Heart right ventricle (tissue), 16 donors: ENCODE data around the gene TAGLN3. TPM values are rescaled to one million over a fixed set of nuclear protein-coding genes. Genes with fewer than 3 reads are reported as not detected.

ENCODE experiments used
- ATAC-seq, 8 donors: fragments of 200-7000 bp; cut with Tn5 transposase; one replicate each; pipeline ENCODE4 v1.9.1; 2020; ENCODE audit warnings: mild to moderate bottlenecking in 8 of 8, moderate library complexity in 8 of 8, moderate number of reproducible peaks in 1 of 8
- DNase-seq, 2 donors: peaks; one replicate each; pipeline ENCODE4 v3.0.0-alpha.2; 2020
- H3K27ac ChIP-seq, 10 donors: fragments of 200-600 bp; sonication (generic) in 2 of 10; one replicate each; pipeline versions ENCODE4 v1.5.0 to v1.8.0; 2020 to 2022; ENCODE audit warnings: mild to moderate bottlenecking in 3 of 10
- H3K27me3 ChIP-seq, 7 donors: fragments of 200-600 bp; one replicate each; pipeline ENCODE4 v1.8.0; 2021 to 2022; ENCODE audit warnings: mild to moderate bottlenecking in 2 of 7
- H3K36me3 ChIP-seq, 9 donors: fragments of 200-600 bp; sonication (generic) in 1 of 9; one replicate each; pipeline versions ENCODE4 v1.5.0 to v1.8.0; 2020 to 2022; ENCODE audit warnings: mild to moderate bottlenecking in 2 of 9
- H3K4me1 ChIP-seq, 9 donors: fragments of 200-600 bp; sonication (generic) in 1 of 9; one replicate each; pipeline versions ENCODE4 v1.5.0 to v1.8.0; 2020 to 2022; ENCODE audit warnings: mild to moderate bottlenecking in 4 of 9
- H3K4me3 ChIP-seq, 10 donors: fragments of 200-600 bp; sonication (generic) in 2 of 10; one replicate each; pipeline versions ENCODE4 v1.5.0 to v1.8.0; 2020 to 2022; ENCODE audit warnings: mild to moderate bottlenecking in 7 of 10, moderate library complexity in 2 of 10
- H3K9me3 ChIP-seq, 11 donors: fragments of 200-600 bp in 10 of 11; sonication (generic) in 2 of 11; one replicate each; pipeline versions ENCODE4 v1.5.0 to v1.8.0; 2013 to 2022; ENCODE audit warnings: mild to moderate bottlenecking in 2 of 11, control low read depth in 1 of 11, moderate library complexity in 1 of 11
- WGBS, 2 donors: extraction: QIAGEN DNeasy Blood & Tissue Kit; methylation state at CpG; one replicate each; pipeline ENCODE4 v1.1.7; 2013; ENCODE audit warnings: inconsistent platforms in 1 of 2; 5-methylcytosine and 5-hydroxymethylcytosine counted together
- intact Hi-C, 10 donors: fragments of 100-400 bp; cut with DNase I; formaldehyde crosslinking; loops; one replicate each; pipeline versions ENCODE4 v1.11.1 to v1.14.2; 2022
- polyA plus RNA-seq, 2 donors: library from polyadenylated mRNA; stranded (reverse); fragments of 200-250 nt; gene quantifications; one replicate each; pipeline ENCODE4 v1.2.3, GENCODE V29; 2013
- total RNA-seq, 10 donors: library from RNA; stranded (reverse); fragmentation: NEBNext Ultra II Directional in 3 of 10; extraction: Animal tissue kit (Norgen Biotek cat#: 25700) in 3 of 10; gene quantifications; one replicate each; pipeline versions ENCODE4 v1.2.1 to v1.2.4, GENCODE V29; 2021 to 2023
- TF ChIP-seq, protein P1 (sequence below), 9 donors: fragments of 200-600 bp; sonication (generic) in 2 of 9; IDR thresholded peaks; one replicate each; pipeline versions ENCODE4 v1.5.0 to v1.8.0; 2021 to 2022; ENCODE audit warnings: antibody characterized with exemption in 9 of 9, mild to moderate bottlenecking in 5 of 9, moderate library complexity in 1 of 9
- donor health status: Arrhythmogenic right ventricular cardiomyopathy.
- donor health status: ischemic (EF 13 %, LVEDD 7.1; RV severe dilation, severe dysfunction).
- donor health status: healthy with polysubstance abuse.
- donor health status: DM: no; HTN: yes; CAD: no.
- donor health status: DM: no; HTN: no; CAD: no.
- donor health status: ischemic (EF 25% LVEDD 6.9; RV normal size, moderate dysfunction).
- donor health status: ischemic (EF 25% LVEDD 5.7; RV mildly dilated, moderate dysfunction).
- donor health status: healthy.
- donor health status: DM: yes; HTN: yes; CAD: no.
- donor health status: Ischemic cardiomyopathy.
- donor health status: ischemic (EF 35%, LVEDD 5.7; RV mildly dilated, moderate dysfunction).
- donor health status: nonischemic (EF 11% LVEDD 7.7; RV severe dilation, severe dysfunction).
- donor health status: DM: yes; HTN: yes; CAD: no.
- donor health status: PGD.
- donor health status: ischemic (EF 29% LVEDD 5.4; RV normal size, mild dysfunction).
- donor health status: nonischemic (EF 23%, LVEDD 6.1; RV moderate dilation, normal function).

TAGLN3 gene
- total and polyA plus RNA-seq, 12 donors, result 0.10 to 1.1 (median 0.58) TPM; not detected in 3

- H3K9me3 ChIP-seq, result no peaks in the 10 kb centered on the region
- DNase-seq (no peak), ATAC-seq (peak in 2 of 8 donors; percentile 41 to 42)
- no peaks in the 10 kb centered on the region for H3K27me3 ChIP-seq
- TF ChIP-seq, protein P1, sequence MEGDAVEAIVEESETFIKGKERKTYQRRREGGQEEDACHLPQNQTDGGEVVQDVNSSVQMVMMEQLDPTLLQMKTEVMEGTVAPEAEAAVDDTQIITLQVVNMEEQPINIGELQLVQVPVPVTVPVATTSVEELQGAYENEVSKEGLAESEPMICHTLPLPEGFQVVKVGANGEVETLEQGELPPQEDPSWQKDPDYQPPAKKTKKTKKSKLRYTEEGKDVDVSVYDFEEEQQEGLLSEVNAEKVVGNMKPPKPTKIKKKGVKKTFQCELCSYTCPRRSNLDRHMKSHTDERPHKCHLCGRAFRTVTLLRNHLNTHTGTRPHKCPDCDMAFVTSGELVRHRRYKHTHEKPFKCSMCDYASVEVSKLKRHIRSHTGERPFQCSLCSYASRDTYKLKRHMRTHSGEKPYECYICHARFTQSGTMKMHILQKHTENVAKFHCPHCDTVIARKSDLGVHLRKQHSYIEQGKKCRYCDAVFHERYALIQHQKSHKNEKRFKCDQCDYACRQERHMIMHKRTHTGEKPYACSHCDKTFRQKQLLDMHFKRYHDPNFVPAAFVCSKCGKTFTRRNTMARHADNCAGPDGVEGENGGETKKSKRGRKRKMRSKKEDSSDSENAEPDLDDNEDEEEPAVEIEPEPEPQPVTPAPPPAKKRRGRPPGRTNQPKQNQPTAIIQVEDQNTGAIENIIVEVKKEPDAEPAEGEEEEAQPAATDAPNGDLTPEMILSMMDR (IDR thresholded peaks at IDR 0.05), result no peak
- no peak overlapping the region for H3K4me3 ChIP-seq
- intact Hi-C loops, result no loop called here
- WGBS, 2 donors, result 44 to 53% methylated on average over 6 of the region's 6 CpGs
- H3K4me1 ChIP-seq, result peaks cover 0 to 37% (median 9%) of the 10 kb centered on the region in 9 donors
- no peak overlapping the region for H3K27ac ChIP-seq
- H3K36me3 ChIP-seq, result peaks cover 0 to 92% (median 30%) of the 10 kb centered on the region in 9 donors
These were observed 45.8 kb upstream of the TAGLN3 start for GRCh38 chr3:111952866-111953450.

GRCh38 chr3:111954228-111954990 is 44.3 kb upstream of the TAGLN3 start:
- intact Hi-C loops, result no loop called here

GRCh38 chr3:111955876-111956275 is 42.8 kb upstream of the TAGLN3 start:
- no peaks in the 10 kb centered on the region for H3K9me3 ChIP-seq
- peaks cover 0 to 91% (median 13%) of the 10 kb centered on the region in 9 donors for H3K36me3 ChIP-seq
- DNase-seq (no peak), ATAC-seq (no peak)
- intact Hi-C loops, result no loop called here
- H3K4me3 ChIP-seq, result no peak overlapping the region
- H3K4me1 ChIP-seq, result peaks cover 0 to 40% (median 9%) of the 10 kb centered on the region in 9 donors
- H3K27ac ChIP-seq, result no peak overlapping the region
- no peaks in the 10 kb centered on the region for H3K27me3 ChIP-seq
- WGBS, 2 donors, result 100% methylated on average over 1 of the region's 1 CpG
- TF ChIP-seq, protein P1 (IDR thresholded peaks at IDR 0.05), result no peak

More at GRCh38 chr3:111954228-111954990, 44.3 kb upstream of the TAGLN3 start:
- H3K27ac ChIP-seq, result peak overlapping the region in 1 of 10 donors; percentile 53
- no peaks in the 10 kb centered on the region for H3K27me3 ChIP-seq
- no peaks in the 10 kb centered on the region for H3K9me3 ChIP-seq
- peaks cover 0 to 40% (median 9%) of the 10 kb centered on the region in 9 donors for H3K4me1 ChIP-seq
- TF ChIP-seq, protein P1 (IDR thresholded peaks at IDR 0.05), result no peak
- DNase-seq (no peak), ATAC-seq (no peak)
- H3K4me3 ChIP-seq, result no peak overlapping the region
- H3K36me3 ChIP-seq, result peaks cover 0 to 92% (median 22%) of the 10 kb centered on the region in 9 donors
- 52 to 69% methylated on average over 6 of the region's 6 CpGs for WGBS, 2 donors

GRCh38 chr3:111956449-111956848 is 42.3 kb upstream of the TAGLN3 start:
- Histone ChIP-seq H3K9me3 (no peaks in the 10 kb centered on the region), H3K36me3 (peaks cover 0 to 93% (median 13%) of the 10 kb centered on the region in 9 donors), H3K4me3 (no peak overlapping the region), H3K27me3 (no peaks in the 10 kb centered on the region), H3K4me1 (peaks cover 0 to 40% (median 9%) of the 10 kb centered on the region in 9 donors), H3K27ac (no peak overlapping the region)
- intact Hi-C loops, result no loop called here
- no peak for ATAC-seq
- DNase-seq, result no peak
- TF ChIP-seq, protein P1 (IDR thresholded peaks at IDR 0.05), result no peak
- WGBS, 2 donors, result 86 to 87% methylated on average over 3 of the region's 3 CpGs
